GM04503 (cell line): ENCODE measurements around the gene PELI1.
"Not testable (repeated sequence)": the region's sequence is repeated elsewhere in the genome, so short reads cannot be mapped to it uniquely, and the experiment has no call there.

ENCODE experiments used
- DNase-seq: peaks from one replicate; pipeline ENCODE4 v3.0.0-alpha.2; 2012; ENCODE audit warnings: low read depth

Gene PELI1

DNA sequence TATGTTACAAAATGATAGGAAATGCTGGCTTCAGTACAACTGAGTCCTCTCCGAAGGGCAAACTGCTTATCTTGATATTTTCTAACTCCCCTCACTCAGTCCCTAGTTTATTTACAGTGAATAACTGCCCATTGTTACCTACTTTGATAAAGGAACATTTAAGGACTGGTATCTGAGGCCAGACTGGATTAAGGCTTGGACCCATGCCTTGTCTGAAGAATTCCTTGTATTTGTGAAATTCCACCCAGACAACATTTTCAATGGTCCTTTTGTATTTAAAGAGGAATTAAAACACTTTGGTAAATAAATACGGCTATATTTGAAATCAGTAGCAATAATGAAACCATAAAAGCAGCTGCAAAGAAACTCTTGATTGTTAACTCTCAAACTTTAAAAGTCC is 58.3 kb downstream of the PELI1 start:
- no peak for DNase-seq

- no peak for DNase-seq
Measured at GRCh38 chr2:64081046-64081445, 63.2 kb downstream of the PELI1 start.

GRCh38 chr2:64080179-64080578 is 64.0 kb downstream of the PELI1 start:
- no peak for DNase-seq

DNA sequence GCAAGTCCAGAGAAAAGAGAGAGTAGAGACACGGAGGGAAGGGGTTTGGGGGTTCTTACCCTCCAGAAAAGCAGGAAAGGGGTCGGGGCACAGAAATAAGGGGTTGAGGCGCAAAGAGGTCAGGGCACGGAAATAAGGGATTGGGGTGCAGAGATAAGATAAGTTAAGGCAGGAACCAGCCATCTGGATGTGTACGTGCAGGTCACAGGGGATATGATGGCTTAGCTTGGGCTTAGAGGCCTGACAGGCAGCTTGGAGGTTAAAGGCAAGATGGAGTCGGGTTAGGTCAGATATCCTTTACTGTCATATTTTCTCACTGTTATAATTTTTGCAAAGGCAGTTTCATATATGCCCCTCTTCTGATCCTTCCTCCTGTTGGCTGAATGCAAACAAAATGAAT is 64.5 kb downstream of the PELI1 start:
- DNase-seq = not testable (repeated sequence)

- DNase-seq = not testable (repeated sequence)
Measured at GRCh38 chr2:64076828-64077227, 67.4 kb downstream of the PELI1 start.

- DNase-seq = not testable (repeated sequence)
Measured at GRCh38 chr2:64074616-64075015, 69.6 kb downstream of the PELI1 start.

- no peak for DNase-seq
Measured at GRCh38 chr2:64067326-64067725, 76.9 kb downstream of the PELI1 start.

GRCh38 chr2:64065516-64065915 is 78.7 kb downstream of the PELI1 start:
- DNase-seq = no peak

DNA sequence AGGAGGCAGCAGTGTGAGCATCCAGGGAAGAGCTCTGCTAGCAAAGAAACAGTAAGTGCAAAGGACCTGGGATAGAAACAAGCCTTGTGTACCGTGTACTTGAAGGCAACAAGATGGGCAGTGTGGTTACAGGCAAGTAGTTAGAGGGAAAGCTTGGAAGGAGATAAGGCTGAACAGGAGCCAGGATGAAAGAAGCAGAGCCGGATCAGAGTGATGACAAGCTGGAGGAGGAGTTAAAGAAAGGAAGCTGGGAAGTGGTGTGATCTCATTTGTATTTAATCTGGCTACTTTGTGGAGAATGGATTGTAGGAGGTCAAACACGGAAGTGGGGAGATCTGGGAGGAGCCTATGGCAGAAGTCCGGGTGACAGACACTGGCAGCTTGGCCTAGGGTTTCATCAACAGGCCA is 80.3 kb downstream of the PELI1 start:
- DNase-seq = no peak

- no peak for DNase-seq
Measured at GRCh38 chr2:64063454-64063853, 80.8 kb downstream of the PELI1 start.

DNA sequence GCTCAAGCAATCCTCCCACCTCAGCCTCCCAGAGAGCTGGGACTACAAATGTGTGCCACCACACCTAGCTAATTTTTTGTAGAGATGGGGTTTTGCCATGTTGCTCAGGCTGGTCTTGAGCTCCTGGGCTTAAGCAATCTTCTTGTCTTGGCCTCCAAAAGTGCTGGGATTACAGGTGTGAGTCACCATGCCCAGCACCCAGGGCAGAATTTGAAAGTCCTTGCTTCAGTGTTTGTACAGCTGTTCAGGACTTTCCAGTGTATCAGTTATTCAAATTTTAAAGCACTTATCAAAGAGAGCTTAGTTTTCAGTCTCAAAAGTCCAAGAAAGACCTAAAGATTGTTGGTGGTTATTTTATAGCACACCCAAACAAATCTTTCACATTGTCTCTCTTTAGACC is 81.4 kb downstream of the PELI1 start:
- DNase-seq = no peak

DNA sequence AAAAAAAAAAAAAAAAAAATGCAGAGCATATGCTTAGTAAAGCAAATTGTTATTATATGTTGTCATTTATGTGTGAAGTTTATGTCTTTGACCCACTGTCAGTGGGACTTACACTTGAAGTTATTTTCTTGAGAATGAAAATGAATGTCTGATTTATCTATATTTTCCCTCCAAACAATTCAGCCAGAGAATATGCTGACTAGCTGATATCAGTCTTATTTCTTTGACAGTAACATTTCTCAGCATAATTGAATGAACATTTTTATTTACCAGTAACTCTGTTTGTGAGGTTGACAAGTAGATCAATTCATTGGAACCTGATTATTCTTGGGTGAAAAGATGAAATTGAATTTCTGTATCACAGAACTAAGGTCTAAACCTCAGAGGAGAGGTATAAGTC is 85.0 kb downstream of the PELI1 start:
- no peak for DNase-seq

GRCh38 chr2:64056021-64056420 is 88.2 kb downstream of the PELI1 start:
- DNase-seq = no peak

DNA sequence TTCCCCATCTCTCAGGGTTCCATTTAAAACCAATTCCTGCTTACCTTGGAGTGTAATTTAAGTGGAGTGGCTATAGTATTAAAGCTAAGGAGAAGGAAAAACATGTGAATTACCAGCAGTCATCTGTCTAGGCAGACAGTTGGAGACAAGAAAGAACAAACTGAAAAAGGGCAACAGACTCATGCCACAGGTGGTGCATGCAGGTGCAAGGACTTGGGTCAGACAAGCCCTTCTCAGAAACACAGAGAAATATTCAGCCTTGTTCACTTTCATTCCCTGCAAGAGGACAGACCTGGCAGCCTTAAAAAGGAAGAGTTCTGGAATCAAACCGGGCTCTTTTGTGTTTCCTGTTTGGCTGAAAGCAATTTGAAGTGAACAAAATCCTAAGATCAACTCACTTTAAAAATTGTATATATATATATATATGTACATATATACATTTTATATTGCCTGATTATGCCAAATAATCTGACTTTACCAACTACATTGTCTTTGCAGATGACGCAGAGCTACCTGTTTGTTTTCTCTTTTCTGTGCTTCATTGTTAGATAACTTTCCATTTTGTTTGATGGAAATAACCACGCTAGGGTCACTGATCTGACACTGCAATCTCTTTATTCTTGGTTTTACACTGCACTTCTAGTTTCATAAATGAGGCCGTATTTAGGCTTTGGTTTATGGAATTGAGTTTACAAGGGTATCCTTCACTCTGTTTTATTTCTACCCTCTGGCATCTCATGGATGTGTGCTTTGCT is 89.9 kb downstream of the PELI1 start:
- no peak for DNase-seq

DNA sequence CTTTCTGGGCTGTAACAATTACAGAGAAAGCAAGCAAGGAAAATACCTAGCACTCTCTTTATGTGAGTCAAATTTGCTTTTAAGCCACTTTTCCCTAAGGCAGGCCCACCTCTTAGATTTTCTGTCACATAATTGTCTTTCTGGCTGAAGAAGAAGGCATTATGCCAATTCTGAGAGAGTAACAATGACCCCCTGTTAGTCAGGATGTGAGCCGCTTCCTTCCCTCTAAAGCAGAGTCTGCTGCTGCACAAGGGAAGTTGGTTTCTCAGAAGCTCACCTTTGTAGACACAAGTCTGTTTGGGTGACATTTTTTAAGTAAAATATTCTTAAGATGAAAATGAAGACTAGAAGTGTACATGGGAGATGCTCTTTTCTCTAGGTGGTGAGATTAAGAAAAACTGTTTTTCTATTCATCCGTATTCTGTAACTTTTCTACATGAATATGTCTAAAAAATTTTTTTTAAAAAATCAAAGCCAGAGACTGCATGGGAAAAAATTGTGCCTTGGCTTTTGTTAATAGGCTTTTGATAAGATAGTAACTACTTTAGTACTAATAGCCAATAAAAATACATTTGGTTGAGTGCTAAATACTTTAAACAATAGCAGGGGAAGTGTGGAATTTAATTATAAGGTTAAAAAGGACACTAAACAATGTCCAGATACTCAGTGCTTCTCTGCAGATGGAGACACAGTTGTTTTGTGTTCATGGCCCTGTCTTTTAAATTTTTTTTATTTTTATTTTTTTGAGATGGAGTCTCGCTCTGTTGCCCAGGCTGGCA is 91.6 kb downstream of the PELI1 start:
- DNase-seq = no peak

GRCh38 chr2:64049633-64050220 is 94.5 kb downstream of the PELI1 start:
- peak; percentile 20 for DNase-seq

DNA sequence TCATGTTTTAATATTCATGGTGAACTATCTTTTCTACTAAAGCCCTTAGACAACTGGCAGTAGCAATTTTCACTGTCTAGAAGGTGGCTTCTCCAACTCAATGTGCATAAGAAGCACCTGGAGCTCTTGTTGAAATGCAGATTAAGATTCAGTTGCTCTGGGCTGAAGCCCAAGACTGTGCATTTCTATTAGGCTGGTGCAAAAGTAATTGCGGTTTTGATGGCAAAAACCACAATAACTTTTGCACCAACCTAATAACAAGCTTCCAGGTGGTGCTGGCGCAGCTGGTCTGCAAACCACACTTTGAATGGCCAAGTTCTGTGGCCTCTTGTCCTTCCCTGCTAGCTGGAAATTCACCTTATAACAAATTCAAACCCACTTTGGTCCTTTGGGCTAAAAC is 98.3 kb downstream of the PELI1 start:
- DNase-seq = no peak
